Caki2 (cell line): Measurements from ENCODE around the gene MUC6. TPM values are rescaled to one million over a fixed set of nuclear protein-coding genes. Genes with fewer than 3 reads are reported as not detected.

Experiments used
- DNase-seq: peaks from one replicate; pipeline ENCODE4 v3.0.0-alpha.2; 2015; ENCODE audit warnings: low read depth
- in situ Hi-C: cut with HindIII; loops from 2 replicates; pipeline ENCODE4 v1.10.0; 2016; ENCODE audit warnings: low sequenced_read_pairs, low pct_unique_long_range_greater_than_20kb, mixed read lengths
- total RNA-seq: library from RNA; depleted of rRNA; stranded (reverse); fragments of >200 nt; shearing (Covaris generic); gene quantifications from 2 replicates; pipeline ENCODE4 v1.2.3, GENCODE V29; 2014; ENCODE audit warnings: low replicate concordance; rRNA removed

MUC6 gene
- total RNA-seq, 1 experiment from 2014 or later, result not detected

DNA sequence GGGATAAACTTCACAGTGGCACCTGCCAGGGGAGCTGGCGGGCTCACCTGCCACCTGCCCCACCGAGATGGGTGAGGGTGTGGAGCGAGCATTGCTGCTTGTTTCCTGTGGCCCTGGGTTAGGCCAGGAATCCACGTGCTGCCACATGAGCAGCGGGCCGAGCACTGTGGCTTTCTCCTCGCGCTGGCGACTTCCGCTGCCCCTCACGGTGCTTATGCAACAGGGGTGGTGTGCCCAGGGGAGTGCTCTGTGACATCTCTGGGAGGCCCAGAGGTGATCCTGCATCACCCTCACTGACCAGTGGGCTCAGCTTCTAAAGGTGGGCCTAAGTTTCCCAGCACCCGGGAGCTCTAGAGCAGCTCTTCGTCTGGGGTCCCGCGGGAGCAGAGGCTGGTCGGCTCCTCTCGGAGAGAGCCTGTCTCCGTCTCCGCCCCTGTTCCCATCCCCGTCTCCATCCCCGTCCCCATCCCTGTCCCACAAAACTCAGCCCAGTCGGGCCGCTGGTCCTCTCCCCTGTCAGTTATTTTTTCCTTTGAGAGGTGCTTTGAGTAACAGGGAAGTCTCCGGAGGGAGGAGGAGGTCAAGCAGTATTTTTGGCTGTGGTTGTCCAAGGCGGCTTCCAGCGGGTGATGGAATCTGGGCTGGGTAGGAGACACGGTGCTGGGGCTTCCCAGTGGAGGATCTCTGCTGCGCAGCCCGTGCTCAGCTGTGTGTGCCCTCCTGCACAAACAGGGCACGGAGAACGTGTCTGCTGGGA is 68.3 kb downstream of the MUC6 start:
- DNase-seq, result no peak
- in situ Hi-C loops, result no loop called here

DNA sequence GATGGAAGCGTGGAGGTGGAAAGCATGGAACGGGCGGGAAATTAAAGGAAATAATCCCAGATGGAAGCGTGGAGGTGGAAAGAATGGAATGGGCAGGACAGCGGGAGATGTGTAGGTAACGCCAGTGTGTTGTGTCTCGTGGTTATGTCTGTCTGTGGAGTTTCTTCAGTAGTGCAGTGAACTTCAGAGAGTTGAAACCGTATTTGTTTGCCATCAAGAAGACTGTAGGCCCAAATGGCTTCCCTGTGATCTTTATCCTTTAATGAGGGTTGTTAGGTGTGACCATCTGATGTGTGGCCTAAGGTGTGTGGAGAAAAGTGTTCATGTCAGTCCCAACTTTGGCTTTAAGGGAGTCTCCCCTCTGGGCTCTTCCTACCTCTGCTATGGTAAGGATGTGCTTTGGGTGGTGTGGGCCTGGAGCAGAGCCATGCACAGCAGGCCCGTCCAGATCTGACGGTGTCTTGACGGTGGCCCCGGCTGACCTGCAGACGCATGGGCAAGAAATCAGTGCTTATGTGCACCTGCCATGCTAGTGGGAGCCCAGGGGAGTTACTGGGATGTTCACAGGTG is 71.2 kb downstream of the MUC6 start:
- in situ Hi-C loops, result no loop called here
- DNase-seq, result no peak

- no peak for DNase-seq
- in situ Hi-C loops, result no loop called here
These were observed 72.7 kb downstream of the MUC6 start for GRCh38 chr11:963852-964251.

Other genes with a start within 250 kb of the MUC6 start
- not detected in 2 replicates for gene CEND1, start 246.6 kb downstream of the MUC6 start, total RNA-seq
- gene SLC25A22, start 238.4 kb downstream of the MUC6 start, total RNA-seq, result 12.5 and 13.6 TPM in 2 replicates
- gene PIDD1, start 231.5 kb downstream of the MUC6 start, total RNA-seq, result 16.7 and 36.1 TPM in 2 replicates
- gene RPLP2, start 226.8 kb downstream of the MUC6 start, total RNA-seq, result 302 and 318 TPM in 2 replicates
- 11.6 and 15.3 TPM in 2 replicates for gene PNPLA2, start 217.8 kb downstream of the MUC6 start, total RNA-seq
- gene CRACR2B, start 208.8 kb downstream of the MUC6 start, total RNA-seq, result 15.0 and 29.5 TPM in 2 replicates
- gene CD151, start 203.8 kb downstream of the MUC6 start, total RNA-seq, result 873 and 905 TPM in 2 replicates
- 90.2 and 103 TPM in 2 replicates for gene POLR2L, start 194.2 kb downstream of the MUC6 start, total RNA-seq
- gene TSPAN4, start 193.9 kb downstream of the MUC6 start, total RNA-seq, result 250 and 324 TPM in 2 replicates
- 146 and 165 TPM in 2 replicates for gene CHID1, start 125.9 kb downstream of the MUC6 start, total RNA-seq
- gene AP2A2, start 110.8 kb downstream of the MUC6 start, total RNA-seq, result 49.4 and 52.6 TPM in 2 replicates
- gene MUC2, start 38.2 kb upstream of the MUC6 start, total RNA-seq, result not detected in 2 replicates
- gene MUC5AC, start 121.2 kb upstream of the MUC6 start, total RNA-seq, result not detected in 2 replicates
- gene MUC5B, start 186.3 kb upstream of the MUC6 start, total RNA-seq, result 0.03 TPM in 1 of 2 replicates, not detected in the other